ENCODE data around the gene FBXL16. TPM values are rescaled to one million over a fixed set of nuclear protein-coding genes. Genes with fewer than 3 reads are reported as not detected.

Gene FBXL16
- total and polyA plus RNA-seq, 2 of the 13 experiments (the other 11 are each of a cell fraction or from before 2014, with no cell fraction given) = 0.22 to 2.0 TPM

- TF ChIP-seq HNF4G (IDR thresholded peaks at IDR 0.05; ENCODE audit: borderline replicate concordance, low read depth, low read length) = peak; percentile 8; the same call in 1 of the 2 replicates
- TF ChIP-seq HNF4G (CRISPR knock-in tag; IDR thresholded peaks at IDR 0.05; ENCODE audit: borderline replicate concordance, low read depth) = peak; percentile 73; the same call in 1 of the 2 replicates
- peak; percentile 73; the same call in 1 of the 2 replicates for TF ChIP-seq KDM5B (CRISPR knock-in tag; IDR thresholded peaks at IDR 0.05; ENCODE audit: borderline replicate concordance)
- TF ChIP-seq THAP11 (CRISPR knock-in tag; IDR thresholded peaks at IDR 0.05) = peak; percentile 95
- 0 out of 2 replicates have a peak, but pooled peaks have one; percentile 31 for TF ChIP-seq FOXP4 (CRISPR knock-in tag; IDR thresholded peaks at IDR 0.05)
- 0 out of 2 replicates have a peak, but pooled peaks have one; percentile 17 for TF ChIP-seq SATB2 (CRISPR knock-in tag; IDR thresholded peaks at IDR 0.05)
- TF ChIP-seq FOXA3 (CRISPR knock-in tag; IDR thresholded peaks at IDR 0.05) = peak; percentile 72
- TF ChIP-seq NFYC (CRISPR knock-in tag; IDR thresholded peaks at IDR 0.05) = 0 out of 2 replicates have a peak, but pooled peaks have one; percentile 12
- TF ChIP-seq RELA (CRISPR knock-in tag; IDR thresholded peaks at IDR 0.05) = peak; percentile 94
- TF ChIP-seq ZNF451 (CRISPR knock-in tag; IDR thresholded peaks at IDR 0.05) = peak; percentile 78; the same call in 1 of the 2 replicates
- TF ChIP-seq ZNF879 (CRISPR knock-in tag; IDR thresholded peaks at IDR 0.05) = no peak
- no peak for TF ChIP-seq ZKSCAN1 (IDR thresholded peaks at IDR 0.05; ENCODE audit: low read length)
- peak in 1 of 2 experiments; percentile 54; a peak in 1 of 4 replicates for TF ChIP-seq ATF4 (CRISPR knock-in tag; IDR thresholded peaks at IDR 0.05)
- TF ChIP-seq NFE2 (CRISPR knock-in tag; IDR thresholded peaks at IDR 0.05) = no peak
- peak; percentile 91 for TF ChIP-seq ZNF639 (CRISPR knock-in tag; conservative IDR thresholded peaks at IDR 0.05)
- TF ChIP-seq ZNF564 (CRISPR knock-in tag; IDR thresholded peaks at IDR 0.05) = peak; percentile 91
- TF ChIP-seq ZNF18 (CRISPR knock-in tag; IDR thresholded peaks at IDR 0.05; ENCODE audit: insufficient replicate concordance) = peak; percentile 79
- TF ChIP-seq ZFP90 (CRISPR knock-in tag; IDR thresholded peaks at IDR 0.05; ENCODE audit: borderline replicate concordance) = peak; percentile 48; the same call in 1 of the 2 replicates
- TF ChIP-seq ZNF558 (CRISPR knock-in tag; IDR thresholded peaks at IDR 0.05; ENCODE audit: borderline replicate concordance) = peak; percentile 9; the same call in 1 of the 2 replicates
- TF ChIP-seq TFDP2 (CRISPR knock-in tag; IDR thresholded peaks at IDR 0.05) = peak; percentile 93
- TF ChIP-seq GATAD2A (CRISPR knock-in tag; IDR thresholded peaks at IDR 0.05) = peak; percentile 34; the same call in 1 of the 2 replicates
- TF ChIP-seq MED8 (CRISPR knock-in tag; IDR thresholded peaks at IDR 0.05; ENCODE audit: insufficient replicate concordance) = no peak
Measured at GRCh38 chr16:667780-668518, 37.7 kb downstream of the FBXL16 start, which contains the start of gene RHOT2 (continued).
